OCI-LY3 (cell line): ENCODE data around the gene ALDH8A1.

ENCODE experiments used
- EZH2phosphoT487 ChIP-seq: fragments of 200-600 bp; shearing (Covaris generic); IDR thresholded peaks from 2 replicates; pipeline ENCODE4 v1.6.1; 2018; ENCODE audit warnings: antibody characterized with exemption, mixed run types, low read depth
- TF ChIP-seq, protein P1 (sequence below): fragments of 200-600, 300-600 bp; sonication (generic); IDR thresholded peaks from 2 replicates; pipeline ENCODE4 v1.5.1; 2014; ENCODE audit warnings: antibody characterized with exemption, low read length, low read depth

DNA sequence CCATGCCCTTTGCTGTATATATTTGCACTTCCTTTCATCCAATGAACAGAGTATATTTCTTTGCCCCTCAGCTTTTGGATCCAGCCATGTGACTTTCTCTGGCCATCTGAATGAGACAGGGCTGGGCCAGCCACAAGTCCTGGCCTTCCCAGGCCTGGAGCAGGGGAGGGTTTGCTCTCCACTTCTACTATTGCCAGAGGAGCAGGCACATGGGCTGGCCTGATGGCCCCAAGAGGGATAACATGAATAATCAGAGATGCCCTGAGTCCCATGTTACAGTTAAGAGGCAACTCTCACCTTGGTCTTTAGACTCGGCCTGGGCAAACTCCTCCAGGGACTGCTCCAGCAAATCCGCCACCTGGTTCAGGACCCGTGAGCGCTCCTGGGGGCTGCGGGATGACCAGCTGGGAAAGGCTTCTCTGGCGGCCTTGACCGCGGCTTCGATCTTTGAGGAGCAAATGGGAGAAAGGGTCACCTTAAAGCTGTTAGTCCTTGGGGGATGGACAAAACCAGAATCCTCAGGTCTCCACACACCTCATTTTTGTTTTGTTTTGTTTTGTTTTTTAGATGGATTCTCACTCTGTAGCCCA is 6.3 kb downstream of the ALDH8A1 start:
- TF ChIP-seq, protein P1, sequence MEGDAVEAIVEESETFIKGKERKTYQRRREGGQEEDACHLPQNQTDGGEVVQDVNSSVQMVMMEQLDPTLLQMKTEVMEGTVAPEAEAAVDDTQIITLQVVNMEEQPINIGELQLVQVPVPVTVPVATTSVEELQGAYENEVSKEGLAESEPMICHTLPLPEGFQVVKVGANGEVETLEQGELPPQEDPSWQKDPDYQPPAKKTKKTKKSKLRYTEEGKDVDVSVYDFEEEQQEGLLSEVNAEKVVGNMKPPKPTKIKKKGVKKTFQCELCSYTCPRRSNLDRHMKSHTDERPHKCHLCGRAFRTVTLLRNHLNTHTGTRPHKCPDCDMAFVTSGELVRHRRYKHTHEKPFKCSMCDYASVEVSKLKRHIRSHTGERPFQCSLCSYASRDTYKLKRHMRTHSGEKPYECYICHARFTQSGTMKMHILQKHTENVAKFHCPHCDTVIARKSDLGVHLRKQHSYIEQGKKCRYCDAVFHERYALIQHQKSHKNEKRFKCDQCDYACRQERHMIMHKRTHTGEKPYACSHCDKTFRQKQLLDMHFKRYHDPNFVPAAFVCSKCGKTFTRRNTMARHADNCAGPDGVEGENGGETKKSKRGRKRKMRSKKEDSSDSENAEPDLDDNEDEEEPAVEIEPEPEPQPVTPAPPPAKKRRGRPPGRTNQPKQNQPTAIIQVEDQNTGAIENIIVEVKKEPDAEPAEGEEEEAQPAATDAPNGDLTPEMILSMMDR, result no peak
- no peak for TF ChIP-seq EZH2phosphoT487
